ENCODE data around the gene SP1. TPM values are rescaled to one million over a fixed set of nuclear protein-coding genes. Genes with fewer than 3 reads are reported as not detected.
A peak's percentile ranks its signal among the peaks of the same experiment; 100 is the strongest.

Gene SP1
- total and polyA plus RNA-seq, 2 of the 4 experiments (the other 2 are of a cell fraction): 19.7 to 53.6 TPM

GRCh38 chr12:53333845-53334244 is 46.1 kb upstream of the SP1 start:
- Histone ChIP-seq H3K4ac (ENCODE audit: low read depth, low read length) (no peak overlapping the region), H3K9me1 (ENCODE audit: insufficient read depth, low read length) (peaks cover 6% of the 10 kb centered on the region; the same call in 1 of the 2 replicates), H3K14ac (replicated peaks; ENCODE audit: low read depth, low read length) (no peak overlapping the region), H4K5ac (ENCODE audit: low read depth, low read length) (no peak overlapping the region), H3K9ac (ENCODE audit: low read depth, low read length) (no peak overlapping the region), H3K4me3 (ENCODE audit: insufficient read depth, low read depth, low read length) (no peak overlapping the region), H3K23ac (ENCODE audit: low read depth, low read length) (no peak overlapping the region), H2AFZ (replicated peaks; ENCODE audit: low read length, poor library complexity) (peak overlapping the region; percentile 43), H3K4me1 (ENCODE audit: control insufficient read depth, insufficient read depth, low read length) (no peaks in the 10 kb centered on the region), H3K4me2 (ENCODE audit: low read depth, low read length) (no peak overlapping the region), H2BK120ac (ENCODE audit: low read depth, low read length) (no peak overlapping the region), H3K79me1 (ENCODE audit: low read depth in 1 of 2, low read length in 2 of 2) (no peaks in the 10 kb centered on the region), H2BK20ac (ENCODE audit: low read depth, low read length) (no peak overlapping the region), H3K36me3 (ENCODE audit: control insufficient read depth, insufficient read depth, low read length) (no peaks in the 10 kb centered on the region), H3K27me3 (ENCODE audit: control insufficient read depth, insufficient read depth, low read length) (peaks cover 78% of the 10 kb centered on the region), H4K91ac (ENCODE audit: insufficient read depth, low read depth, low read length) (no peak overlapping the region), H4K8ac (ENCODE audit: low read depth in 2 of 2, low read length in 2 of 2) (no peak overlapping the region), H2BK15ac (ENCODE audit: low read depth, low read length) (no peak overlapping the region), H2BK5ac (ENCODE audit: low read depth, low read length, poor library complexity, severe bottlenecking) (no peak overlapping the region), H3K9me3 (ENCODE audit: control insufficient read depth, insufficient read depth, low read length) (no peaks in the 10 kb centered on the region), H2AK9ac (replicated peaks; ENCODE audit: low read depth, low read length, poor library complexity) (peak overlapping the region; percentile 42), H4K20me1 (ENCODE audit: insufficient read depth, low read length) (no peaks in the 10 kb centered on the region), H3K18ac (ENCODE audit: low read depth, low read length) (no peak overlapping the region), H3K56ac (ENCODE audit: extremely low read depth, insufficient read depth, low read length) (no peak overlapping the region), H2AK5ac (ENCODE audit: low read depth, low read length) (no peak overlapping the region), H3K27ac (ENCODE audit: insufficient read depth, low read length) (no peak overlapping the region)
- intact Hi-C loops (cut with micrococcal nuclease): no loop called here
- POLR2A ChIA-PET (ENCODE audit: unreplicated experiment): no interaction called here
- CTCF ChIA-PET: interaction anchor here (0.5 to 1.5 kb wide), 2 partner anchors 9 to 11 kb away, joined by 3 to 4 read pairs; no protein-coding TSS in a partner anchor
- in situ Hi-C loops (cut with MboI; ENCODE audit: low sequenced_read_pairs): no loop called here
- TF ChIP-seq SMC3 (IDR thresholded peaks at IDR 0.05; ENCODE audit: low read depth, low read length) (no peak), MAFK (IDR thresholded peaks at IDR 0.05; ENCODE audit: low read depth, low read length) (no peak), USF2 (IDR thresholded peaks at IDR 0.05; ENCODE audit: low read depth, low read length) (no peak)
- BruUV-seq (replicated peaks): no TSS peak
- no peak for ATAC-seq (ENCODE audit: low read depth)
- dilution Hi-C loops (cut with HindIII; ENCODE audit: low sequenced_read_pairs, unreplicated experiment): no loop called here
- 52% methylated on average over 2 of the region's 7 CpGs; no CpG with 5 or more reads in 1 of the 2 experiments for WGBS, 2 experiments (ENCODE audit: extremely low coverage in 2 of 2, insufficient read length in 1 of 2)
- DNase-seq: no peak

All from IMR-90 (cell line).